ENCODE results near the gene SLC29A1. TPM values are rescaled to one million over a fixed set of nuclear protein-coding genes. Genes with fewer than 3 reads are reported as not detected.

Gene SLC29A1
- polyA plus RNA-seq, 1 experiment, result 34.1 TPM

DNA sequence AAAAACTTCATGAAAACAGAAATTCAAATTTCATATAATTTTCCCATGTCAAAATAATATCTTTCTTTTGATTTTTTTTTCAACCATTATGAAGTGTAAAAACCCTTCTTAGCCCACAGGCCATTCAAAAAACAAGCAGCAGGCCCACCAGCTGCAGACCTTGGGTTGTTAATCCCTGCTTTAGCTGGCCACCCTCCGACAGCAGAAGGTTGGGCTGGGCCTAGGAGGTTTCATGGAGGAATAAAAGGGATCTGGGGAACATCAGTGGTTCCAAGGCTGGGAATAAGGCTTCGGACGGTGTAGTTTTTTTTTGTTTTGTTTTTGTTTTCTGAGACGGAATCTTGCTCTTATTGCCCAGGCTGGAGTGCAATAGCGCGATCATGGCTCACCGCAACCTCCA, 19.9 kb downstream of the SLC29A1 start:
- Histone ChIP-seq H3K4me3 (ENCODE audit: low read depth, low read length) (no peak overlapping the region), H3K27me3 (ENCODE audit: control insufficient read depth, insufficient read depth, low read length) (no peaks in the 10 kb centered on the region), H3K36me3 (ENCODE audit: control insufficient read depth, insufficient read depth, low read length) (no peaks in the 10 kb centered on the region)
- ChIA-PET POLR2A (no interaction called here), CTCF (interaction anchor here (1.3 to 6.6 kb wide), 4 partner anchors 9 to 25 kb away, joined by 3 to 50 read pairs (median 6); no protein-coding TSS in a partner anchor)
- TF ChIP-seq, protein P1, sequence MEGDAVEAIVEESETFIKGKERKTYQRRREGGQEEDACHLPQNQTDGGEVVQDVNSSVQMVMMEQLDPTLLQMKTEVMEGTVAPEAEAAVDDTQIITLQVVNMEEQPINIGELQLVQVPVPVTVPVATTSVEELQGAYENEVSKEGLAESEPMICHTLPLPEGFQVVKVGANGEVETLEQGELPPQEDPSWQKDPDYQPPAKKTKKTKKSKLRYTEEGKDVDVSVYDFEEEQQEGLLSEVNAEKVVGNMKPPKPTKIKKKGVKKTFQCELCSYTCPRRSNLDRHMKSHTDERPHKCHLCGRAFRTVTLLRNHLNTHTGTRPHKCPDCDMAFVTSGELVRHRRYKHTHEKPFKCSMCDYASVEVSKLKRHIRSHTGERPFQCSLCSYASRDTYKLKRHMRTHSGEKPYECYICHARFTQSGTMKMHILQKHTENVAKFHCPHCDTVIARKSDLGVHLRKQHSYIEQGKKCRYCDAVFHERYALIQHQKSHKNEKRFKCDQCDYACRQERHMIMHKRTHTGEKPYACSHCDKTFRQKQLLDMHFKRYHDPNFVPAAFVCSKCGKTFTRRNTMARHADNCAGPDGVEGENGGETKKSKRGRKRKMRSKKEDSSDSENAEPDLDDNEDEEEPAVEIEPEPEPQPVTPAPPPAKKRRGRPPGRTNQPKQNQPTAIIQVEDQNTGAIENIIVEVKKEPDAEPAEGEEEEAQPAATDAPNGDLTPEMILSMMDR (IDR thresholded peaks at IDR 0.05; ENCODE audit: insufficient read depth, low read depth, low read length), result no peak
- DNase-seq (ENCODE audit: low read depth), result no peak

DNA sequence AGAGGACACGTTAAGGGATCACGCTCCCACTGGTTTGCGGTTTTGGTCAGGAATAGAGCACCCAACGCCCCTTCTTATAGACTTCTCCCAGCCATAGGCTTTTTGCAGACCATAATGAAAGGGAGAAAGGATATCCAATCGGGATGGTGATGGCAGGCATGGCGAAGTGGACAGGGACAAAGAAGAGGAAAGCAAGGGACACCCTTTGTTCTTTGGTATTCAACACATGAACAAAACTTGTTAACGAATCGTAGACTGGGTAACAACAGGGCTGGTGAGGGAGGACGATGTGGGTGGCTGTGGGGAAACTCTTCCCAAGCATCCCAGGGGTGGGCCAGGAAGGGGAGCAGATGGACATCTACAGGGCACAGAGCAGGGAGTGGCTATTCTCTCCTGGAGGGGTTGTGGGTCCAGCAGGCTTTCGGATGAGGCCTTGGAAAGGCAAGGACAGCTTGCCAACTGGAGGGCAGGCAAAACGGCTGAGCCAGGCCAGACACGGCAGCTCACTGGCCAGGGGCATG, 22.1 kb downstream of the SLC29A1 start:
- ChIA-PET POLR2A (interaction anchor here (0.6 to 0.9 kb wide), 2 partner anchors 11 to 112 kb away, joined by 3 to 5 read pairs; no protein-coding TSS in a partner anchor), CTCF (interaction anchor here (0.7 to 6.6 kb wide), 7 partner anchors 8 to 73 kb away, joined by 3 to 50 read pairs (median 14); partner anchors contain the start of gene SLC35B2)
- Histone ChIP-seq H3K27me3 (ENCODE audit: control insufficient read depth, insufficient read depth, low read length) (no peaks in the 10 kb centered on the region), H3K4me3 (ENCODE audit: low read depth, low read length) (peak overlapping the region; percentile 79), H3K36me3 (ENCODE audit: control insufficient read depth, insufficient read depth, low read length) (peaks cover 8% of the 10 kb centered on the region)
- TF ChIP-seq, protein P1 (IDR thresholded peaks at IDR 0.05; ENCODE audit: insufficient read depth, low read depth, low read length), result no peak
- no peak for DNase-seq (ENCODE audit: low read depth)

- POLR2A ChIA-PET, result interaction anchor here (0.5 to 1.6 kb wide), 6 partner anchors 8 to 617 kb away, joined by 3 to 18 read pairs (median 6); partner anchors contain the start of gene SLC35B2
These were observed 22.7 kb downstream of the SLC29A1 start for GRCh38 chr6:44245912-44246662.

DNA sequence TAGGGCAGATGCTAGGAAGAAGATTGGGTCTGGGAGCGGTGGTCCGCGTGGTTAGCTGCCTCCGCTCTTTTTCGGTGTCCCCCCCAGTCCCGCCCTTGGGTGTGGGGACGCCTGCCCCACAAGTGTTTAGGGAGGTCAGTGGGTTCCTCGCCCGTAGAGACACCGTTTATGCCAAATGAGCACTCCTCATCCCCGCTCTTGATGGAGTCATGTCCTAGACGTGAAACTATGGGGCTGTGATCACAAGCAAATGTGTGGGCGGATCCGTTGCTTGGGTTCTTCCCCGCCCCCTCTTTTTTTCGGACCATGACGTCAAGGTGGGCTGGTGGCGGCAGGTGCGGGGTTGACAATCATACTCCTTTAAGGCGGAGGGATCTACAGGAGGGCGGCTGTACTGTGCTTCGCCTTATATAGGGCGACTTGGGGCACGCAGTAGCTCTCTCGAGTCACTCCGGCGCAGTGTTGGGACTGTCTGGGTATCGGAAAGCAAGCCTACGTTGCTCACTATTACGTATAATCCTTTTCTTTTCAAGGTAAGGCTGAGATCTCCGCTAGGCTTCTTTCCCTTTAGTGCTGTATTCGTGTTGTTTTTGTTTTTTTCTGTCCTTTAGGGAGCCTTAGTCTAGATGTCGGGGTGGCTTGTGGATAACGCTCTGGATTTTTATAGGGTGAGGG, 23.4 kb downstream of the SLC29A1 start, which contains the start of gene HSP90AB1:
Gene HSP90AB1 (plus strand): TSS at position 439 of the 675 bp plus-strand sequence. CDS start 1,529 bp downstream, outside the sequence.
- TF ChIP-seq, protein P1 (IDR thresholded peaks at IDR 0.05; ENCODE audit: insufficient read depth, low read depth, low read length), result no peak
- peak; percentile 87 for DNase-seq (ENCODE audit: low read depth)

More at GRCh38 chr6:44245912-44246662, 22.7 kb downstream of the SLC29A1 start:
- CTCF ChIA-PET, result interaction anchor here (0.6 to 6.6 kb wide), 8 partner anchors 8 to 151 kb away, joined by 3 to 50 read pairs (median 8); partner anchors contain the start of gene SLC35B2
- TF ChIP-seq, protein P1 (IDR thresholded peaks at IDR 0.05; ENCODE audit: insufficient read depth, low read depth, low read length), result peak; percentile 45
- DNase-seq (ENCODE audit: low read depth), result no peak
- H3K36me3 ChIP-seq (ENCODE audit: control insufficient read depth, insufficient read depth, low read length), result peaks cover 14% of the 10 kb centered on the region
- H3K4me3 ChIP-seq (ENCODE audit: low read depth, low read length), result peak overlapping the region; percentile 79
- H3K27me3 ChIP-seq (ENCODE audit: control insufficient read depth, insufficient read depth, low read length), result no peaks in the 10 kb centered on the region

More for the DNA sequence above, 23.4 kb downstream of the SLC29A1 start, which contains the start of gene HSP90AB1:
- ChIA-PET POLR2A (interaction anchor here (0.5 to 1.6 kb wide), 4 partner anchors 9 to 617 kb away, joined by 3 to 18 read pairs (median 9); partner anchors contain the start of gene SLC35B2), CTCF (interaction anchor here (0.6 to 6.6 kb wide), 7 partner anchors 9 to 152 kb away, joined by 3 to 50 read pairs (median 14); partner anchors contain the start of gene SLC35B2)
- no peaks in the 10 kb centered on the region for H3K27me3 ChIP-seq (ENCODE audit: control insufficient read depth, insufficient read depth, low read length)
- peak within 1 kb of the TSS; percentile 79 for H3K4me3 ChIP-seq (ENCODE audit: low read depth, low read length)
- peaks cover 18% of the 10 kb centered on the region for H3K36me3 ChIP-seq (ENCODE audit: control insufficient read depth, insufficient read depth, low read length)

Measured in BJ (cell line).